GM19240 (cell line): ENCODE measurements around the gene AVPR2.

Experiments used
- DNase-seq: peaks from one replicate; pipeline ENCODE4 v3.0.0; 2011; ENCODE audit warnings: low spot score; ENCODE audit not compliant: insufficient read length

AVPR2 gene

GRCh38 chrX:153913701-153914100, 9.2 kb downstream of the AVPR2 start:
- DNase-seq = no peak

- DNase-seq = no peak
Observed at GRCh38 chrX:153917869-153918268, 13.4 kb downstream of the AVPR2 start.

- DNase-seq = no peak
Observed at GRCh38 chrX:153919281-153919680, 14.8 kb downstream of the AVPR2 start.

DNA sequence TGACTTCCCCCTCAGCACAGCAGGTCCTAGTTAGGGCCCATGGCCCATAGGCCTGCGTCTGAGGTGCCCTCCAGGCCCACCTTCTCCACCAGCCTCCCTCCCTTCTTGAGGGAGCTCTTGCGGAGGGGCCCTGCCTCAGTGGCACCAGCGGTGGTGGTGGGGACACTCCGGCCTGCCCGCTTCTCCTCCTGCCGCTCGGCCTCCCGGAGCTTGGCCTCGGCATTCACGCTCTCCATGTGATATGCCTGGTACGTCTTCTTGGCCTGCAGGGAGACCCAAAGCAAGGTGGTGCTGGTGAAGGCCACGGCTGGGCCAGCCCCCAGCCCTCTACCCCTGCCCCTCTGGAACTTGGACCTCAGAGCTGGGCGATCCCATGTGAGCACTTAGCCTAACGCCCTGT, 16.1 kb downstream of the AVPR2 start:
- DNase-seq = no peak

GRCh38 chrX:153921070-153921469, 16.6 kb downstream of the AVPR2 start:
- DNase-seq = no peak

- no peak for DNase-seq
Observed at GRCh38 chrX:153921511-153922446, 17.3 kb downstream of the AVPR2 start.

DNA sequence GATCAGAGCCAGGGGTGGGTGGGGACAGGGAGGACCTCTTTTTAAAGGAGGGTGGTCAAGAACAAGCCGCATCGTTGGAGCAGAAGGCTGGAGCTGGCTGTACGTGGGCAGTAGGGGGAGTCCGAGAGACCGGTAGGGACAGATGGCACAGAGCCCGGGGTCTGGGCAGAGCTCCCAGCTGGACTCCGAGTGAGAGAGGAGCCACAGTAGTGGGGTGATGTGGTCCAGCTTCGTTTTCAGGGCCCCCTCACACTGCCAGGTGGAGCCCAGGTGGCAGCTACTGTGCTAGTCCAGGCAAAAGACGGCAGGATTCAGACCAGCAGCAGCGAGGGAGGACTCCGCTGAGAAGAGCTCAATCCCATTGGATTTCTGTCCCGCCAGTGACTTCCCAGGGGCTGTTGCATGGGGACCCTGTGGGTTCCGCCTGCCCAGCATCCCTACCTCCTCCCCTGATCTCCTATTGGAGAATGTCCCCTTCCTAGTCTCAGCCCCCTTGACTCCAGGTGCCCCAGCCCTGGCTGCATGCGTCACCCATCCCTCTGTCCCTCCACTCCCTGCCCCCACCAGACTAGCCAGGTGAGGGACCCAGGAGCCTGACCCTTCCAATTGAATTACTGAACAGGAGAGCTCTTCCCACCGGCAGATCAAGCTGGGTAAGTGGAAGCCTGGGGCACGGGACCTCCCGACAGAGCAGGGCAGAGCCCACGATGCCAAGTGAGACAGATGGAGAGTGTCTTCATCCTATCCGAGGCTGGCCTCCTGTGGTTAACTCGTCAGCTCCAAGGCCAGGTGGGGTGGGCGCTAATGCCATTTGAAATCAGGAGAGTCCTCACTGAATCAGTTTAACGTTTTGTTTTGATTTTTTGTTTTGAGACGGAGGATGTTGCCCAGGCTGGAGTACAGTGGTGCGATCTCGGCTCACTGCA, 18.7 kb downstream of the AVPR2 start:
- no peak for DNase-seq

DNA sequence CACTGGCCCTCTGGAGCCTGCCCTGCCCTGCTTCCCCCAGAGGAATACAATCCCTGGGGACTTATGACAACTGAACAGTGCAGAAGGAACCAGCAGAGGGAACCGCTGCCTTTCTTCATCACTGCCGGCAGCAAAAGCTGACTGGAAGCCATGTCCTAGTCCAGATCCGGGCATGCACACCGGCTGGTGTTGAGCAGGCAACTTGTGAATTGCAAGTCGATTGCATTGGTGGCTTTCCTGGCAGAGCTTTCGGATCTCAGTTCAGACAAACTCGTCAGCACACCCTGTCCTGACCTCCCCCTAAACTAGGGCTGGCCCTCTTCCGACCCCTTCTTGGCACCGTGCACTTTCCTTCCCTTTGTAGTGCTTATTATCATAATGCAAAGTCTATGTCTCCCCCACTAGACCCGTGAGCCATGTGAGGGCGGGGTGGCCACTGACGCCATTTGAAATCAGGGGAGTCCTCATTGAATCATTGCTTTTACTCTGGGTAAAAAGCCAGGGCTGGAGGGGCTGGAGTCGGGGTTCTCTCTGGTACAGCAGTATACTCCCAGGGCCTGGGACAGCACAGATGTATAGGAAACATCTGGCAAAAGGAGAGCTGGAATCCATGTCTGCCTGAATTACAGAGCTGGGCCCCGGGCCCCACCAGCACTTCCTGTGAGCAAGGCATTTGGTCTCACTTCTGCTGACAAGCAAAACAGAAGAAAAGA, 19.8 kb downstream of the AVPR2 start:
- no peak for DNase-seq

DNA sequence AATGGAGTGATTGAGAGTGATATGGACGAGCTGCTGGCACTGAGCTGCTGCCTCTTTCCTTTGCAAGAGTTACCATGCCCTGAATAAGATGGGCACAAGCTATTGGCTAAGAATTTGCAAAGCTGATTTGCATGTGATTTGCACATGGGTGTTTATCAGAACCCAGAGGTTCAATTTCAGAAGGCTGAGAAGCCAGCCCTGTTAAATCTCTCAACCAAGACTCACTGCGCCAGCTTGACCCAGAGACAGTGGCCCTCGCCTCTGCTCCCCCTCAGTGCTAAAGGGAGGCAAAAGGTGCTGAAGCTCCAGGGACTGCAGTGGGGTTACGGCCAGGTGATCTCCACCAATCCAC, 20.9 kb downstream of the AVPR2 start:
- no peak for DNase-seq

DNA sequence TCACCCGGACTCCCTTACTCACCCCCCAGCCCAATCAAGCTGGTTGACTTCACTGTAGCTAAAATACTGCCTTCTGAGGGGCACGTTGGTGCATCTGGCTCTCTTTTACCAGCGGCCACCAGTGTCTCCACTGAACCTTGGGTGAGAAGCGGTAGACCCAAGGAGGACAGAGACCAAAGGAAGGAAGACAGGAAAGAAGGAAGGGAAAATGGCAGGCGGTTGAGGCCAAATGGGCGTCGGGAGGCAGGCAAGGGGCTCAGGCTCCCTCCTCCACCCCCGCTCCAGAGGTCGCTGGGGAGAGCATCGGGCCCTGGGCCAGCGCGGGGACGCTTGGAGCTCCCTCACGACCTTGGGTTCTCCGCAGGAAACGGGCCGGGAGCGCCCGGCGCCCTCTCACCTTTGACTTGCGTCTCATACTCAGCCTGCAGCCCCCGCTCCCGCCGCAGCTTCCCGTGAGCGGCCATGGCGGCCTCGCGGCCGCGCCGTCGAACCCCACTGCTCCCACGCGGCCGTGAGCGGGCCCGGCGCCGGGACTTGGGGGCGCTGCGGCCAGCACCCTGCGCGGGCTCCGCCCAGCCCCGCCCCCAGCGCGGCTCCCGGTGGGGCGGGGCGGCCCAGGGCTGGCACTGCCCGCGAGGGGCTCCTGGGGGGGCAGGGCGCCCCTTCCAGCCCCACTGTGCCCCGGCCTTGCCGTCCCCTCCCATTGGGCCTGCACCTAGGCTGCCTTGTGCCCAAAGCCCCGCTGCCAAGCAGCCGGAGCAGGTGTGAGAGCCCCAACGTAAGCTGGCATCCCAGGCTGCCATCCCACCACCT, 21.5 kb downstream of the AVPR2 start, which contains the start of gene ARHGAP4:
Gene ARHGAP4, minus strand, starts transcription at position 526 of the 813 bp plus-strand sequence. Its CDS starts 62 bp downstream, at position 464.
- DNase-seq = no peak

- DNase-seq = no peak
Observed at GRCh38 chrX:153926552-153926857, 22.0 kb downstream of the AVPR2 start.

DNA sequence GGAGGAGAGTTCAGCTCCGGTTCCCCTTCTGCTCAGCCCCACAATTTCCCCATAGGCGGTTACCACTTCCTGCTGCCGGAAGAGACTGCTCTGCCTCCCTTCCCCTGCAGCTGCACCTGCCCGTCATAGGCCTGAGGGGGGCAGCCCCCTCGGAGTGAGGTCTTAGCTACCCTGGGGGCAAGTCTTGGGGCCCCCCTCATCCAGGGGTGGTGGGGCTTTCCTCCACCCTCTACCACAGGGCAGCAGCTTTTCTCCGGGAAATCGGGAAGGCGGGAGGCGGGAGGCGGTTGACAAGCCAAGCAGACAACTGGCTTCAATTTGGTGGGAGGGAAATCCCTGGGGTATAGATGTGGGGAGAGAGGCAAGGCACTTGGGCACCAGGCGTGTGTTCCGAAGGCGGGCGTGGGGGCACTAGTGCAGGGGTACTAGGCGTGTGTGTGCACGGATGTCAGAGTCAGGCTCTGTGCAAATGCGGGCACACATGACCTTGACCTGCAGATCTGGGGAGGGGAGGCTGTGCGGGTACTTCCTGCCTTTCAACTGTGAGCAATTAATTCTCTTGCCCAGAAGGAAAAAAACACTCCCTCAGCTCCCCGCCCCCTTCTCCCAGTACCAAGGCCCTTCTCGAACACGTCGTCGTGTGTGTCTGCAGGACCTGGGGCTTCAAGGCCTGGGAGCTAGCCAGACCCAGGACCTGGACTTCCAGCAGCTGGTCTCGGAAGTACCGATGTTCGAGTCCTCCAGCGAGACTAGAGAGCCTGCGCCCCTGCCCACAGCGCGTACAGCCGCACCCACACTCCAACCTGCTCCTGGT, 22.6 kb downstream of the AVPR2 start:
- DNase-seq = peak; percentile 80

DNA sequence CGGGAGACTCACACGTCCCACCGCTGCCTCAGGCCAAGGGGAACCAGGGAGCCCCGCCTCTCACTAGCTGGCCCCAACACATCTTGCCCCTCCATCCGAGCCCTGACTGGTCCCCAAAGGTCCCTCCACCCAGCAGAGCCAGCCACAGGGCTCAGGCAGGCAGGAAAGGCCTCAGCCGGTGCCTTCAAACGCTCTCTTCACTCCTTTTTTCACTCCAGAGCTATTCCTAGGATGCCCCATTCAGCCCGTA, 23.1 kb downstream of the AVPR2 start:
- DNase-seq = no peak

DNA sequence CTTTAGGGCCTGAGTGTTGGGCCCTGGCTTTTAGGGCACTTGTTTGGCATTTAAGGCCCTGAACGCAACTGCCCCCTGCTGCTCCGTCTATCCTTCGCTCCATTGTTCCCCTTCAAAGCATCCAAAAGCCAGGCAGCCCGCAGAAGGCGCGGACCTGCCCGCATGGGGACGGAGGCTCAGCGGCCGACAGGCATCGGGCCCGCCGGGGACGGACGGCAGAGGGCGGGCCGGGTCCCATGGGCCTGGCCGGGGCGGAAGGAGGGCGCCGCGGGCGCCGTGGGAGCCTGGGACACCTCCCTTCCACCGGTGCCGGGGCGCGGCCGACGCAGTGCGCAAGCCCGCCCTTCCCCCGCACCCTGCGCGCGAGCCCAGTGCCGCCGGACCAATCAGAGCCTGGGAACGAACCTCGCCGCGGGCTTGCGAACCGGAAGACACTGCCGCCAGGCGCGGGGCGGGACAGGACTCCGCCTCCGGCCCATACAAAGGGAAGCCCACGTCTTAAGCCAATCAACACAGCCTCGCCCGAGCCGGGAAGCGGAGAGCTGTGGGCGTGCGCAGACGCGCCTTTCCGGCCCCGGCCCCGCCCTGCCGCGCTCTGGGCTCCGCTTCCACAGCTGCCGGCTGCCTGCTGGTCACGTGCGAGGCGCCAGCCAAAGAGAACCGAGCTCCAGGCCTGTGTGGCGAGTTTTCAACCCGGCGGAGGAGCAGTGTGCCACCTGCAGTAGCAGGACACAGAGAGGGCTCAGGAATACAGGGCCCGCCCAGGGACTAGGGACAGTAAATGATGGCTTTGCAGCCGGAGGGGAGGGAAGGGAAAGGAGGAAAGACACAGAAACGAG, 23.7 kb downstream of the AVPR2 start:
- DNase-seq = peak; percentile 90

DNA sequence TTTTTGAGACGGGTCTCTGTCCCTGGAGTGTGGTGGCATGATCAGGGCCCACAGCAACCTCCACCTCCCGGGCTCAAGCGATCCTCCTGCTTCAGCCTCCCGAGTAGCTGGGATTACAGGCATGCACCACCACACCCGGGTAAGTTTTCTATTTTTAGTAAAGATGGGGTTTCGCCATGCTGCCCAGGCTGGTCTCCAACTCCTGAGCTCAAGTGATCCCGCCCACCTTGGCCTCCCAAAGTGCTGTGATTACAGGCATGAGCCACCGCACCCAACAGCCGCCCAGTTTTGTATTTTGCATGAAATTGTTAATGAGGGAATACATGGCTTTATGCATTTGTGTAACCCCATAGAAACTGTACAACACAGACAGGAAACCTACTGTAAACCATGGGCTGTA, 24.4 kb downstream of the AVPR2 start:
- no peak for DNase-seq

DNA sequence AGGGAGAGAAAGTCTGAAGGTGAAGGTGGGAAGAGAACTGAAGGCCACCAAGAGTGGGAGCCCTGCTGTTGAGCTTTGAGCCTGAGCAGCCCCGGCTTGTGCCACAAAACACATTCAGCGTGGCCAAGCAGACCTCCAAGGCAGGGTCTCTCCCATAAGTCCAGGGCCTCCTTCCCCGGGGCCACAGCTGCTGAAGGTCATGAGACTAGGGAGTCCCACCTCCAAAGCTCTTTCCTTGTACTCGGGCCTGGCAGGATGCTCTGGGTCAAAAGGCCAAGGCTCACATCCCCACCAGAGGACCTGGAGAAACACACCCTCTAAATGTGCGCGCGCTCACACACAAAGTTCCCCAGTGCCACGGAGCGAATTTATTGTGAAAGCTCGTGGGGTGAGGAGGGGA, 25.1 kb downstream of the AVPR2 start:
- DNase-seq = no peak

DNA sequence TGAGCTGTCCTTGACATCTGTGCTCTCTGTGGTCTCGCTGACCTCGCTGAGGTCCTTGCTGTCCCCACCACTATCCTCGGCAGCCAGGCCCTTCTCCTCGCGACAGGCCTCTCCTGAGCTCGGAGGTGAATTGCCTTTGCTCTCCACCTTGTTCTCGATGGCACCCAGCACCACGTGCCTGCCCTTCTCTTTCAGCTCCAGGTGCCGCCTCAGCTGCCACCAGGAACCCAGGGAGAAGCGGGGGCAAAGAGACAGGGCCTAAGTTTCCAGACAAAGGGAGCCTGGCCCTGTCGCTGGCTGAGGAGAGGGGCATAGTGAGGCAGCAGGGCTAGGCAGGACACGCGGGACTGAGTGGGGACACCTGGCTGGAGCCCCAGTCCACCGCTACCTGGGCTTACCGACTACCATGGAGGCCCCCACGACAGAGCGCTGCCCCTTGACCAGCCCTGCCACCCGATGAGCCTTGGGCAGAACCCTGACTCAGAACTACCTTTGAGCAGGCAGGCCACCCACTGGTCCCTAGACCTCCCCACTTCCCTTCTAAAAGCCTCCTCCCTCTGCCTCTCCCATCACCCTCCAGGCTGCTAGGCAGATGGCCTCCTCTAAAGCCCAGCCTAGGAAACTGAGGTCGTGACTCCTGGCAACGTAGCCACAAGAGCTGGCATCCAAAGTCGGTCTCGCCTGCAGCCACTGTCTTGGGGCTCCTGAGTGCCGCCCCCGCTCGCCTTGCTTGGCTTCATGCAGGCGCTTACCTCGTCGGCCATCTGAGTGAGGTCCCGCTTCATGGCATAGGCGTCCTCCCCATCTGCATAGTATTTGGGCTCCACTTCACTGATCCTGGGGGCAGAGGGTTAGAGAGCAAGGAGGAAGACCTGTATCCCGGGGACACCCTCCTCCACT, 25.8 kb downstream of the AVPR2 start:
- DNase-seq = no peak

DNA sequence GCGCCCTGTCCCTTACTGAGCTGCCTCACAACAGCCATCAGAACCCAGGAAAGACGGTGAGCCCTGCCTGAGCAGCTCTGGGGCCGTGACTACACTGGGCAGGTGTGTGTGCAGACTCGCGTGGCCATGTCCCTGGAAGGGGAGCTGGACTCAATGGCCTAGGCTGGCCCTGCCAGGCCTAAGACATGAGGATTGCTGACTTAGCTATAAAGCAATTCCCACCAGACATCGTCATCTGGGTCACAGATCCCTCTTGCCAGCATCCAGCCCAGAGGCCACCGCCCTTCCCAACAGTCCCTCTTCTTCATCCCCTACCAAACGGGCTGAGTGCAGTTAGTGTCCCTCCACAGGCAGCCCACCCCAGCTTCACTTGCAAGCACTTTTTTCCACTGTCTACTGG, 26.7 kb downstream of the AVPR2 start:
- no peak for DNase-seq
